Loucy (cell line): Measurements from ENCODE around the gene HPSE.

Experiments
- H2AFZ ChIP-seq: fragments of 200-600 bp; sonication (generic); 2 replicates; pipeline ENCODE4 v1.6.0; 2016; ENCODE audit warnings: antibody characterized with exemption, mild to moderate bottlenecking, low read length, moderate library complexity
- H3F3A ChIP-seq: fragments of 200-600 bp; 2 replicates; pipeline ENCODE4 v1.6.0; 2016; ENCODE audit warnings: antibody characterized with exemption, low read depth, mild to moderate bottlenecking
- H3K27me3 ChIP-seq: fragments of 200-600 bp; sonication (generic); 2 replicates; pipeline ENCODE4 v1.6.1; 2014; ENCODE audit warnings: low read length, mild to moderate bottlenecking; ENCODE audit not compliant: insufficient read depth, poor library complexity, severe bottlenecking
- H3K36me3 ChIP-seq: fragments of 200-600 bp; sonication (generic); 2 replicates; pipeline ENCODE4 v1.6.1; 2016; ENCODE audit warnings: low read length; ENCODE audit not compliant: insufficient read depth
- H3K4me1 ChIP-seq: fragments of 200-600 bp; sonication (generic); 2 replicates; pipeline ENCODE4 v1.5.1; 2014; ENCODE audit warnings: low read length, mild to moderate bottlenecking; ENCODE audit not compliant: insufficient read depth, poor library complexity, severe bottlenecking
- H3K4me2 ChIP-seq: fragments of 200-600 bp; sonication (generic); 2 replicates; pipeline ENCODE4 v1.6.0; 2014; ENCODE audit warnings: antibody characterized with exemption, low read length, low read depth, mild to moderate bottlenecking; ENCODE audit not compliant: poor library complexity, severe bottlenecking
- H3K4me3 ChIP-seq: fragments of 200-600 bp; sonication (generic); 2 replicates; pipeline ENCODE4 v1.5.1; 2014; ENCODE audit warnings: low read length, mild to moderate bottlenecking, mixed read lengths; ENCODE audit not compliant: poor library complexity, severe bottlenecking
- H3K79me2 ChIP-seq: fragments of 200-600 bp; sonication (generic); 2 replicates; pipeline ENCODE4 v1.6.1; 2014; ENCODE audit warnings: low read length; ENCODE audit not compliant: insufficient read depth
- H3K9ac ChIP-seq: fragments of 200-600 bp; sonication (generic); 2 replicates; pipeline ENCODE4 v1.6.0; 2014; ENCODE audit warnings: mild to moderate bottlenecking, low read depth, low read length, moderate library complexity; ENCODE audit not compliant: poor library complexity, severe bottlenecking
- H3K9me2 ChIP-seq: fragments of 200-600 bp; sonication (generic); replicated peaks from 2 replicates; pipeline ENCODE4 v1.6.1; 2016; ENCODE audit warnings: low read depth, low read length, mixed read lengths
- H3K9me3 ChIP-seq: fragments of 200-600 bp; sonication (generic); 2 replicates; pipeline ENCODE4 v1.6.1; 2014; ENCODE audit warnings: mild to moderate bottlenecking, antibody characterized with exemption, low read length, low read depth; ENCODE audit not compliant: insufficient read depth
- H4K20me1 ChIP-seq: fragments of 200-600 bp; sonication (generic); 2 replicates; pipeline ENCODE4 v1.6.0; 2014; ENCODE audit warnings: antibody characterized with exemption, low read length, mild to moderate bottlenecking; ENCODE audit not compliant: insufficient read depth, poor library complexity, severe bottlenecking
- EZH2phosphoT487 ChIP-seq: fragments of 200-600 bp; IDR thresholded peaks from 2 replicates; pipeline ENCODE4 v1.6.1; 2018; ENCODE audit warnings: antibody characterized with exemption, mild to moderate bottlenecking, moderate library complexity, borderline replicate concordance
- TF ChIP-seq, protein P1 (sequence below): fragments of 200-600 bp; sonication (generic); conservative IDR thresholded peaks from 2 replicates; pipeline ENCODE4 v1.5.1; 2014; ENCODE audit warnings: mild to moderate bottlenecking, antibody characterized with exemption, low read length

HPSE gene

DNA sequence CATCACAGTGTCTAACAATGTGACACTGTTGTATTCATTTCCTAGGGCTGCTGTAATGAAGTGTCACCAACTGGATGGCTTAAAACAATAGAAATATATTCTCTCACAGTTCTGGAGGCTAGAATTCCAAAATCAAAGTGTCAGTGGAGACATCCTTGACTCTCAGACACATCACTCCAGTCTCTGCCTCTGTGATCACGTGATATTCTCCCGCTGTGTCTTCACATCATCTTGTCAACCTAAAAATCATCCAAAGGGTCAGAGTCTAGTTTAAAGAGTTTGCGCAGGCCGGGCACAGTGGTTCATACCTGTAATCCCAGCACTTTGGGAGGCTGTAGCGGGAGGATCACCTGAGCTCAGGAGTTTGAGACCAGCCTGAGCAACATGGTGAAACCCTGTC lies 36.6 kb upstream of the HPSE start:
- Histone ChIP-seq H3K9me3 (no peaks in the 10 kb centered on the region), H3K4me2 (no peak overlapping the region), H3K9ac (no peak overlapping the region), H3K4me3 (no peak overlapping the region), H3K27me3 (no peaks in the 10 kb centered on the region), H2AFZ (peak overlapping the region; percentile 61; the same call in 1 of the 2 replicates), H3K79me2 (no peaks in the 10 kb centered on the region), H4K20me1 (no peaks in the 10 kb centered on the region), H3F3A (no peaks in the 10 kb centered on the region), H3K36me3 (no peaks in the 10 kb centered on the region), H3K4me1 (peaks cover 12% of the 10 kb centered on the region), H3K9me2 (no peaks in the 10 kb centered on the region)
- TF ChIP-seq EZH2phosphoT487, result no peak
- TF ChIP-seq, protein P1, sequence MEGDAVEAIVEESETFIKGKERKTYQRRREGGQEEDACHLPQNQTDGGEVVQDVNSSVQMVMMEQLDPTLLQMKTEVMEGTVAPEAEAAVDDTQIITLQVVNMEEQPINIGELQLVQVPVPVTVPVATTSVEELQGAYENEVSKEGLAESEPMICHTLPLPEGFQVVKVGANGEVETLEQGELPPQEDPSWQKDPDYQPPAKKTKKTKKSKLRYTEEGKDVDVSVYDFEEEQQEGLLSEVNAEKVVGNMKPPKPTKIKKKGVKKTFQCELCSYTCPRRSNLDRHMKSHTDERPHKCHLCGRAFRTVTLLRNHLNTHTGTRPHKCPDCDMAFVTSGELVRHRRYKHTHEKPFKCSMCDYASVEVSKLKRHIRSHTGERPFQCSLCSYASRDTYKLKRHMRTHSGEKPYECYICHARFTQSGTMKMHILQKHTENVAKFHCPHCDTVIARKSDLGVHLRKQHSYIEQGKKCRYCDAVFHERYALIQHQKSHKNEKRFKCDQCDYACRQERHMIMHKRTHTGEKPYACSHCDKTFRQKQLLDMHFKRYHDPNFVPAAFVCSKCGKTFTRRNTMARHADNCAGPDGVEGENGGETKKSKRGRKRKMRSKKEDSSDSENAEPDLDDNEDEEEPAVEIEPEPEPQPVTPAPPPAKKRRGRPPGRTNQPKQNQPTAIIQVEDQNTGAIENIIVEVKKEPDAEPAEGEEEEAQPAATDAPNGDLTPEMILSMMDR, result no peak

DNA sequence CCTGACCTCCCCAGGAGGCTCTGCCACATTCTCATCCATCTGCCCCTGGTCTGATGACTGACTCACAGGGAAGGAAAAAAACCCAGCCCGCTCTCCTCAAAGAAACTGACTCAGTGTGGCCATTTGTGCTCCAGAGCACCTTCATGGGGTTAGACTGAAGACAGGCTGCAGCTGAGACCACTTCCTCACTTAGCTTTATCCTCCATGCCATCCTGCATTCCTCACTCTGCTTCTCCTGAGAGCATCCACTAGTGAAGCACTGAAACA lies 35.9 kb upstream of the HPSE start:
- TF ChIP-seq, protein P1, result no peak
- TF ChIP-seq EZH2phosphoT487, result no peak
- Histone ChIP-seq H3F3A (no peaks in the 10 kb centered on the region), H3K9me2 (no peaks in the 10 kb centered on the region), H3K36me3 (no peaks in the 10 kb centered on the region), H3K9ac (no peak overlapping the region), H3K79me2 (no peaks in the 10 kb centered on the region), H3K4me2 (no peak overlapping the region), H3K4me3 (no peak overlapping the region), H2AFZ (peak overlapping the region; percentile 61), H4K20me1 (no peaks in the 10 kb centered on the region), H3K4me1 (peaks cover 19% of the 10 kb centered on the region), H3K27me3 (no peaks in the 10 kb centered on the region), H3K9me3 (no peaks in the 10 kb centered on the region)

DNA sequence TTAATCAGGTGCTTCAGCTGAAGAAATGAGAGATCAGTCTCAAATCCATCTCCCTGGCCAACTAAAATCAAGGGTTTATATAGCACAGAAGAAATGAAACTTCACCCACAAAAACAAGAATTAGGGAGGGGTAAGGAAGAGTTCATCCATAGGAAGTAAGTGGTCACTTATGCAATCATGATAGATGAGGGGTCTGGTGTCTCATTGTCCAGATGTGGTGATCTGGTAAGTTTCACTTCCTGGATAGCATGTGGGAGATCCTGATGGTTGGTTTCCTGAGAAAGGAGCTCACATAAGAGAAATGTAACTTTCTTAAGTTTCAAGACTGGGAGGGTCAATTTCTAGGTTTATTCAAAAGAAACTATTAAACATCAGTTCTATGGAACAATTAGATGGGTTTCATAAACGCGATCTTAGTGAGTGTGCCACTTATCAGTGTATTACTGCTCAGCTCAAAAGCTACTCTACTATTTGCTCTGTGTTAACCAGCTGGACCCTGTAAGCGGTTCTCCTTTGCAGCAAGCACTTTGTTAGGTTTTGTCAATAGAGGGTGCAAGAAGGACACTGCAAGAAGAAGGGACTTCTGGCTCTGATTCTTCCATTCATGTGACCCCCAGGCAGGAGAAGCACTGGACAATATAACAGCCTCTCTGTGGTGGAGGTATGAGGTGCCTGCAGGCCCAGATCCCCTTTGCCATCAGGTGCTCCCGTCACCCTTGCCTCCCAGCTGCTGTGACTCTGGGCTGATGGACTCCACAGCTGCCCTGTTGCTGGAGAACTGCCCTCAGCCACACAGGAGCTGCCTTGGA lies 35.4 kb upstream of the HPSE start:
- H3K9ac ChIP-seq, result no peak overlapping the region
- H3K4me2 ChIP-seq, result no peak overlapping the region
- no peaks in the 10 kb centered on the region for H3K79me2 ChIP-seq
- no peaks in the 10 kb centered on the region for H3K36me3 ChIP-seq
- no peaks in the 10 kb centered on the region for H3K9me3 ChIP-seq
- H3K4me3 ChIP-seq, result no peak overlapping the region
- H4K20me1 ChIP-seq, result no peaks in the 10 kb centered on the region
- H3K27me3 ChIP-seq, result no peaks in the 10 kb centered on the region
- TF ChIP-seq EZH2phosphoT487, result no peak
- TF ChIP-seq, protein P1, result peak; percentile 53
- H3F3A ChIP-seq, result no peaks in the 10 kb centered on the region
- peaks cover 24% of the 10 kb centered on the region for H3K4me1 ChIP-seq
- no peaks in the 10 kb centered on the region for H3K9me2 ChIP-seq
- H2AFZ ChIP-seq, result peak overlapping the region; percentile 61
